Ovary (tissue), 3 donors: ENCODE results near the gene RHEB.

Experiments
- POLR2A ChIP-seq: fragments of 450-650 bp; IDR thresholded peaks from one replicate; pipeline ENCODE4 v1.6.1; 2017; ENCODE audit warnings: antibody characterized with exemption, mild to moderate bottlenecking, moderate library complexity
- TF ChIP-seq, protein P1 (sequence below), 3 donors: fragments of 450-650 bp in 2 of 3; fragments of 200-600 bp in 1 of 3; IDR thresholded peaks; one replicate each; pipeline versions ENCODE4 v1.5.1 to v1.8.0; 2016 to 2022; ENCODE audit warnings: antibody characterized with exemption in 3 of 3, mild to moderate bottlenecking in 1 of 3
- donor health status: DM: no; HTN: no; CAD: no.

DNA sequence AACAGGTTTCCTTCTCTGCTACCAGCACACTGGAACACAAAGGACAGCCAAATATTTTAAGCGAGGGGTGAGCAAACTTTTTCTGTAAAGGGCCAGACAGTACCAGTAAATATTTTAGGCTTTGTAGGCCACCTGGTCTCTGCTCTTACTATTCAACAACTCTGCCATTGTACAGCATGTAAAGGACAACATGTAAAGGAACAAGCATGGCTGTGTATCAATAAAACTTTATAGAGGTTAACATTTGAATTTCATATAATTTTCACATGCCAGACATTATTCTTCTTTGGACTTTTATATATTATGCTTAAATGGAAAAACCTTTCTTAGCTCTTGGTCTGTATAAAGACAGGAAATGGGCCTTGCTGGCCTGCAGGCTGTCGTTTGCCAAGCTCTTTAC lies 30.2 kb downstream of the RHEB start:
- TF ChIP-seq, protein P1, sequence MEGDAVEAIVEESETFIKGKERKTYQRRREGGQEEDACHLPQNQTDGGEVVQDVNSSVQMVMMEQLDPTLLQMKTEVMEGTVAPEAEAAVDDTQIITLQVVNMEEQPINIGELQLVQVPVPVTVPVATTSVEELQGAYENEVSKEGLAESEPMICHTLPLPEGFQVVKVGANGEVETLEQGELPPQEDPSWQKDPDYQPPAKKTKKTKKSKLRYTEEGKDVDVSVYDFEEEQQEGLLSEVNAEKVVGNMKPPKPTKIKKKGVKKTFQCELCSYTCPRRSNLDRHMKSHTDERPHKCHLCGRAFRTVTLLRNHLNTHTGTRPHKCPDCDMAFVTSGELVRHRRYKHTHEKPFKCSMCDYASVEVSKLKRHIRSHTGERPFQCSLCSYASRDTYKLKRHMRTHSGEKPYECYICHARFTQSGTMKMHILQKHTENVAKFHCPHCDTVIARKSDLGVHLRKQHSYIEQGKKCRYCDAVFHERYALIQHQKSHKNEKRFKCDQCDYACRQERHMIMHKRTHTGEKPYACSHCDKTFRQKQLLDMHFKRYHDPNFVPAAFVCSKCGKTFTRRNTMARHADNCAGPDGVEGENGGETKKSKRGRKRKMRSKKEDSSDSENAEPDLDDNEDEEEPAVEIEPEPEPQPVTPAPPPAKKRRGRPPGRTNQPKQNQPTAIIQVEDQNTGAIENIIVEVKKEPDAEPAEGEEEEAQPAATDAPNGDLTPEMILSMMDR (IDR thresholded peaks at IDR 0.05) = no peak
- TF ChIP-seq POLR2A = no peak
